RCC 7860 (cell line): Measurements from ENCODE around the gene PCDHGA8.
"Not testable (repeated sequence)": the region's sequence is repeated elsewhere in the genome, so short reads cannot be mapped to it uniquely, and the experiment has no call there.

Source experiments
- DNase-seq: peaks from one replicate; pipeline ENCODE4 v3.0.0-alpha.2; 2015; ENCODE audit warnings: low spot score
- FAIRE-seq: peaks from 2 replicates; lab custom pipeline; 2012; peaks lifted over from hg19 to GRCh38; lab: Jason Lieb, UNC

Gene PCDHGA8

DNA sequence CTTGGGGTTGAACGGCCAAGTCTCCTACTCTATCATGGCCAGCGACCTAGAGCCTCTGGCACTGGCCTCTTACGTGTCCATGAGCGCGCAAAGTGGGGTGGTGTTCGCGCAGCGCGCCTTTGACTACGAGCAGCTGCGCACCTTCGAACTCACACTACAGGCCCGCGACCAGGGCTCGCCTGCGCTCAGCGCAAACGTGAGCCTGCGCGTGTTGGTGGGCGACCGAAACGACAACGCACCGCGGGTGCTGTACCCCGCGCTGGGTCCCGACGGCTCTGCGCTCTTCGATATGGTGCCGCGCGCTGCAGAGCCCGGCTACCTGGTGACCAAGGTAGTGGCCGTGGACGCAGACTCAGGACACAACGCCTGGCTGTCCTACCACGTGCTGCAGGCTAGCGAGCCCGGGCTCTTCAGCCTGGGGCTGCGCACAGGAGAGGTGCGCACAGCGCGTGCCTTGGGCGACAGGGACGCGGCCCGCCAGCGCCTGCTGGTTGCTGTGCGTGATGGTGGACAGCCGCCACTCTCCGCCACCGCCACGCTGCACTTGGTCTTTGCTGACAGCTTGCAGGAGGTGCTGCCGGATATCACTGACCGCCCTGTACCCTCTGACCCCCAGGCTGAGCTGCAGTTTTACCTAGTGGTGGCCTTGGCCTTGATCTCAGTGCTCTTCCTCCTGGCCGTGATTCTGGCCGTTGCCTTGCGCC, 7.3 kb downstream of the PCDHGA8 start:
- FAIRE-seq (no peak), DNase-seq (no peak)

DNA sequence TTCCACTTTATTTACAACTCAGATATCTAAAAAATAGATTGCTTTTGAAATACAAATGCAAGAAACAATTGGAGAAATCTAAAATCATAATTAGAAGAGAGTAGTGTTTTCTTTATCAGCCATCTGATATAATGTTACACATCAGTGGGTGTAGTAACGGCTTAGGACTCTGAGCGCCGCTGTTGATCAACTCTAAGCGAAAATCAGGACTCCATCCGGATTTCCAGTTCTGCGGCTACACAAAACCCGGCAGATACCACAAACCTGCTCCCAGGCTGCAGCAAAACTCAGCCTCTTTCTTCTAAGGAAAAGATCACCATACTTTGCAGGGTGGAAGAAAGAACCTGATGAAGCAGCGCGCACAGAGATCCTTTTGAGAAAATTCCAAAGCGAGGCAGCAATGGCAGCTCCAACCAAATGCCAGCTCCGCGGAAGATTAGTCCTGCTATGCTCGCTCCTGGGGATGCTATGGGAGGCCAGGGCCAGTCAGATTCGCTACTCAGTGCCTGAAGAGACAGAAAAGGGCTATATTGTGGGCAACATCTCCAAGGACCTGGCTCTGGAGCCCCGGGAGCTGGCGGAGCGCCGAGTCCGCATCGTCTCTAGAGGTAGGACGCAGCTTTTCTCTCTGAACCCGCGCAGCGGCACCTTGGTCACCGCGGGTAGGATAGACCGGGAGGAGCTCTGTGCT, 10.3 kb downstream of the PCDHGA8 start, which contains the start of gene PCDHGA9:
Gene PCDHGA9 (plus strand): TSS at position 226 of the 691 bp plus-strand sequence. CDS start 175 bp downstream, at position 401.
- FAIRE-seq = no peak
- DNase-seq = no peak

DNA sequence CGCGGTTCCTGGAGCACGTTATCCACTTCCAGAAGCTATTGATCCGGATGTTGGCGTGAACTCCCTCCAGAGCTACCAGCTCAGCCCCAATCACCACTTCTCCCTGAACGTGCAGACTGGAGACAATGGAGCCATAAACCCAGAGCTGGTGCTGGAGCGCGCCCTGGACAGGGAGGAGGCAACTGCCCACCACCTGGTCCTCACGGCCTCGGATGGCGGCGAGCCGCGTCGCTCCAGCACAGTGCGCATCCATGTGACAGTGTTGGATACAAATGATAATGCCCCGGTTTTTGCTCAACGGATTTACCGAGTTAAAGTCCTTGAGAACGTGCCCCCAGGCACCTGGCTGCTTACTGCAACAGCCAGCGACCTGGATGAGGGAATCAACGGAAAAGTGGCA, 11.0 kb downstream of the PCDHGA8 start:
- no peak for FAIRE-seq
- no peak for DNase-seq

GRCh38 chr5:141407790-141408505, 15.5 kb downstream of the PCDHGA8 start, which contains the start of gene PCDHGB6:
Gene PCDHGB6, plus strand, starts transcription at chr5:141408021. Its CDS starts 182 bp downstream, at chr5:141408203.
- peak; percentile 35 for DNase-seq
- FAIRE-seq = not testable (repeated sequence)

GRCh38 chr5:141409598-141410306, 17.3 kb downstream of the PCDHGA8 start:
- no peak for FAIRE-seq
- no peak for DNase-seq

GRCh38 chr5:141411575-141411974, 19.1 kb downstream of the PCDHGA8 start:
- FAIRE-seq (no peak), DNase-seq (no peak)

GRCh38 chr5:141412854-141413539, 20.6 kb downstream of the PCDHGA8 start, which contains the start of gene PCDHGA10:
Gene PCDHGA10, plus strand, starts transcription at chr5:141412987. Its CDS starts 189 bp downstream, at chr5:141413176.
- FAIRE-seq = peak; percentile 52
- DNase-seq = peak; percentile 56

DNA sequence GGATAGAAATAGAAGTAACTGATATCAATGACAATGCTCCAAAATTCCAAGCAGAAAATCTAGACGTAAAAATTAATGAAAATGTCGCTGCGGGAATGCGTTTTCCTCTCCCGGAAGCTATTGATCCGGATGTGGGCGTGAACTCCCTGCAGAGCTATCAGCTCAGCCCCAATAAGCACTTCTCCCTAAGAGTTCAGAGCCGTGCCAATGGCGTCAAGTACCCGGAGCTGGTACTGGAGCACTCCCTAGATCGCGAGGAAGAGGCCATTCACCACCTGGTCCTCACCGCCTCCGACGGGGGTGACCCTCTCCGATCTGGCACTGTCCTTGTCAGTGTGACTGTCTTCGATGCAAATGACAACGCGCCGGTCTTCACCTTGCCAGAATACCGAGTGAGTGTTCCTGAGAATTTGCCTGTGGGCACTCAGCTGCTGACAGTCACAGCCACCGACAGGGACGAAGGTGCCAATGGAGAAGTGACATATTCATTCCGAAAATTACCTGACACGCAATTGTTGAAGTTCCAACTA, 21.2 kb downstream of the PCDHGA8 start:
- DNase-seq (no peak), FAIRE-seq (no peak)

GRCh38 chr5:141414548-141415274, 22.3 kb downstream of the PCDHGA8 start:
- FAIRE-seq, DNase-seq: not testable (repeated sequence)

- not testable (repeated sequence) for FAIRE-seq, DNase-seq
Observed at GRCh38 chr5:141415275-141415618, 22.8 kb downstream of the PCDHGA8 start.

DNA sequence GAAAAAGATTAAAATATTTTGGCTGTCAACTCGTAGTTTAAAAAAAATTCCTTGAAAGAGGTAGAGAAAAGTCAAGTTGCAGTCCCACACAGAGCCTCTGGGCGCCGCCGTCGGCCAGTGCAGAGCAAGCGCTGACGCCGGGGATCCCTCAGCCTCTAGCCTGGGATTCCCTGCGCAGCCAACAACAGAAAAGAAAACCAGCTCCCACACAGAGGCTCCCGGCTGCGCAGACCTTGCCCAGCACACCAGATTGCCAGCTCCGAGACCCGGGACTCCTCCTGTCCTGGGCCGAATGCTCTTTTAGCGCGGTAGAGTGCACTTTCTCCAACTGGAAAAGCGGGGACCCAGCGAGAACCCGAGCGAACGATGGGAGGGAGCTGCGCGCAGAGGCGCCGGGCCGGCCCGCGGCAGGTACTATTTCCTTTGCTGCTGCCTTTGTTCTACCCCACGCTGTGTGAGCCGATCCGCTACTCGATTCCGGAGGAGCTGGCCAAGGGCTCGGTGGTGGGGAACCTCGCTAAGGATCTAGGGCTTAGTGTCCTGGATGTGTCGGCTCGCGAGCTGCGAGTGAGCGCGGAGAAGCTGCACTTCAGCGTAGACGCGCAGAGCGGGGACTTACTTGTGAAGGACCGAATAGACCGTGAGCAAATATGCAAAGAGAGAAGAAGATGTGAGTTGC, 25.2 kb downstream of the PCDHGA8 start, which contains the start of gene PCDHGB7:
Gene PCDHGB7 (plus strand): TSS at position 184 of the 679 bp plus-strand sequence. CDS start 183 bp downstream, at position 367.
- DNase-seq = peak; percentile 39

DNA sequence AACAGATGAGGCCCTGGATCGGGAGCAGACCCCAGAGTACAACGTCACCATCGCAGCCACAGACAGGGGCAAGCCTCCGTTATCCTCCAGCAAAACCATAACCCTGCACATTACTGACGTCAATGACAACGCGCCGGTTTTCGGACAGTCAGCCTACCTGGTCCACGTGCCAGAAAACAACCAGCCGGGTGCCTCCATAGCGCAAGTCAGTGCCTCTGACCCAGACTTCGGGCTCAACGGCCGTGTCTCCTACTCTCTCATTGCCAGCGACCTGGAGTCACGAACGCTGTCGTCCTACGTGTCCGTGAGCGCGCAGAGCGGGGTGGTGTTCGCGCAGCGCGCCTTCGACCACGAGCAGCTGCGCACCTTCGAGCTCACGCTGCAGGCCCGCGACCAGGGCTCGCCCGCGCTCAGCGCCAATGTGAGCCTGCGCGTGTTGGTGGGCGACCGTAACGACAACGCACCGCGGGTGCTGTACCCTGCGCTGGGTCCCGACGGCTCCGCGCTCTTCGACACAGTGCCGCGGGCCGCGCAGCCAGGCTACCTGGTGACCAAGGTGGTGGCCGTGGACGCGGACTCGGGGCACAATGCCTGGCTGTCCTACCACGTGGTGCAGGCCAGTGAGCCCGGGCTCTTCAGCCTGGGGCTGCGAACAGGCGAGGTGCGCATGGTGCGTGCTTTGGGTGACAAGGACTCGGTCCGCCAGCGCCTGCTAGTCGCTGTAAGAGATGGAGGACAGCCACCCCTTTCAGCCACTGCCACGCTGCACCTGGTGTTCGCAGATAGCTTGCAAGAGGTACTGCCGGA, 26.8 kb downstream of the PCDHGA8 start:
- no peak for FAIRE-seq
- no peak for DNase-seq

More for the DNA sequence above, 25.2 kb downstream of the PCDHGA8 start, which contains the start of gene PCDHGB7:
- FAIRE-seq = peak; percentile 30

GRCh38 chr5:141420855-141421488, 28.5 kb downstream of the PCDHGA8 start, which contains the start of gene PCDHGA11:
Gene PCDHGA11, plus strand, starts transcription at chr5:141421051. Its CDS starts 177 bp downstream, at chr5:141421228.
- no peak for FAIRE-seq
- DNase-seq = no peak

GRCh38 chr5:141421489-141421855, 29.0 kb downstream of the PCDHGA8 start:
- DNase-seq (no peak), FAIRE-seq (no peak)

- no peak for DNase-seq
- no peak for FAIRE-seq
Observed at GRCh38 chr5:141422742-141423291, 30.4 kb downstream of the PCDHGA8 start.

GRCh38 chr5:141427783-141428426, 35.5 kb downstream of the PCDHGA8 start:
- FAIRE-seq (no peak), DNase-seq (no peak)
